Fibroblast of pulmonary artery (primary cell): ENCODE results near the gene TXLNG.

ENCODE experiments used
- DNase-seq: peaks from one replicate; pipeline ENCODE4 v3.0.0-alpha.2; 2010; ENCODE audit warnings: low read depth
- H3K4me3 ChIP-seq: replicated peaks from 2 replicates; pipeline ENCODE4 v1.5.1; 2011; ENCODE audit warnings: low read depth, mild to moderate bottlenecking, control low read depth, low read length, moderate library complexity
- CTCF ChIP-seq: IDR thresholded peaks from 2 replicates; pipeline ENCODE4 v1.5.1; 2011; ENCODE audit warnings: mild to moderate bottlenecking, control low read depth, low read length, inconsistent platforms; ENCODE audit errors: missing control alignments

The TXLNG gene

GRCh38 chrX:16804923-16805464 is 18.7 kb downstream of the TXLNG start:
- no peak for TF ChIP-seq CTCF
- no peak for DNase-seq
- H3K4me3 ChIP-seq, result no peak overlapping the region

GRCh38 chrX:16807548-16807947 is 21.3 kb downstream of the TXLNG start:
- peak overlapping the region; percentile 49 for H3K4me3 ChIP-seq
- TF ChIP-seq CTCF, result peak; percentile 56
- peak; percentile 60 for DNase-seq

- TF ChIP-seq CTCF, result no peak
- peak overlapping the region; percentile 49 for H3K4me3 ChIP-seq
- DNase-seq, result peak; percentile 78
Measured at GRCh38 chrX:16807976-16808542, 21.8 kb downstream of the TXLNG start.

- H3K4me3 ChIP-seq, result no peak overlapping the region
- TF ChIP-seq CTCF, result no peak
- DNase-seq, result no peak
Measured at GRCh38 chrX:16814597-16814996, 28.3 kb downstream of the TXLNG start.

GRCh38 chrX:16819634-16820033 is 33.4 kb downstream of the TXLNG start:
- H3K4me3 ChIP-seq, result no peak overlapping the region
- no peak for TF ChIP-seq CTCF
- no peak for DNase-seq

- DNase-seq, result peak; percentile 89
Measured at GRCh38 chrX:16822723-16823122, 36.5 kb downstream of the TXLNG start.

More at GRCh38 chrX:16822723-16823122, 36.5 kb downstream of the TXLNG start:
- H3K4me3 ChIP-seq, result no peak overlapping the region
- no peak for TF ChIP-seq CTCF
